Testis (tissue), 3 donors: ENCODE results near the gene SEMA6C. TPM values are rescaled to one million over a fixed set of nuclear protein-coding genes. Genes with fewer than 3 reads are reported as not detected.
A peak's percentile ranks its signal among the peaks of the same experiment; 100 is the strongest.

ENCODE experiments used
- DNase-seq: peaks from one replicate; pipeline ENCODE4 v3.0.0-alpha.2; 2019
- H3K27ac ChIP-seq, 2 donors: fragments of 200-600 bp; sonication (generic); one replicate each; pipeline ENCODE4 v1.5.1; 2019
- H3K27me3 ChIP-seq: fragments of 200-600 bp; sonication (generic); one replicate; pipeline ENCODE4 v1.5.1; 2019
- H3K36me3 ChIP-seq: fragments of 200-600 bp; sonication (generic); one replicate; pipeline ENCODE4 v1.5.1; 2017; ENCODE audit warnings: low read depth; ENCODE audit errors: missing control alignments
- H3K4me1 ChIP-seq: fragments of 200-600 bp; sonication (generic); one replicate; pipeline ENCODE4 v1.5.1; 2019
- H3K4me3 ChIP-seq, 2 donors: fragments of 200-600 bp; sonication (generic); one replicate each; pipeline ENCODE4 v1.5.1; 2017 to 2019
- H3K9me3 ChIP-seq: fragments of 200-600 bp; sonication (generic); one replicate; pipeline ENCODE4 v1.5.1; 2017
- CTCF ChIP-seq, 3 experiments: fragments of 450-650 bp in 2 of 3; fragments of 200-600 bp in 1 of 3; sonication (generic) in 1 of 3; IDR thresholded peaks; one replicate each; pipeline ENCODE4 v1.5.1; 2016 to 2019; ENCODE audit warnings: antibody characterized with exemption in 3 of 3, mild to moderate bottlenecking in 2 of 3, moderate library complexity in 1 of 3
- POLR2A ChIP-seq: fragments of 450-650 bp; IDR thresholded peaks from one replicate; pipeline ENCODE4 v1.6.1; 2017; ENCODE audit warnings: antibody characterized with exemption, mild to moderate bottlenecking, moderate library complexity
- WGBS, 2 donors: methylation state at CpG; one replicate each; pipeline ENCODE4 v1.1.5; 2018; 5-methylcytosine and 5-hydroxymethylcytosine counted together
- intact Hi-C: fragments of 100-400 bp; cut with DNase I; formaldehyde crosslinking; loops from one replicate; pipeline ENCODE4 v1.15.1; 2023; ENCODE audit warnings: low total_unique reads
- polyA plus RNA-seq: library from polyadenylated mRNA; stranded (reverse); fragments of 350-450 nt; fragmentation: Illumina TruSeq; extraction: RNeasy Lipid Tissue Mini Kit (QIAGEN cat#74804); gene quantifications from one replicate; pipeline ENCODE4 v1.2.3, GENCODE V29; 2014; ENCODE audit warnings: low read depth, low replicate concordance; ENCODE audit not compliant: insufficient read depth
- total RNA-seq, 2 donors: library from RNA; depleted of rRNA; stranded (reverse); fragments of >200 nt; gene quantifications; one replicate each; pipeline ENCODE4 v1.2.3, GENCODE V29; 2016

SEMA6C gene
- total and polyA plus RNA-seq, 3 donors from 2014 or later, result 71.6 to 175 (median 134) TPM

- no peak for DNase-seq
Observed at GRCh38 chr1:151144474-151145303, 1.7 kb downstream of the SEMA6C start.

DNA sequence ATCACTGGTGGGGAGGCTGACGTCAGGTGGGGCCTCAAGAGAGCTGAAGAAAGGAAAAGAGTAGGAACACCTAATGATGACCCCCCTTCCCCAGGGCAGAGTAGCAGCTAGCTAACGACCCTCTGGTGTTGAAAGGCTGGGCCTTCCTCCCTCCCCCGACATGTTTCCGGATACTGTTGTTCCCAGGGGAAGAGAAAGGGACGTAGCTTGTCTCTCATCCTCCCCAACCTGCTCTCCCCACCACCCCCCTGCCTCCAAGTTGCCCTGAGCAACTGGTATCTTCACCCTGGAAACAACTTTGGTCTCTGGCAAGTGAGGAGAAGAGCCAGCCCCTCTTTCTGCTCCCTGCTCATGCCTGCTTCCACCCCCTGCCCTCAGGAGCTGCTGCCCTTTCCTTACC is 2.4 kb downstream of the SEMA6C start:
- Histone ChIP-seq H3K27me3 (no peaks in the 10 kb centered on the region), H3K4me1 (peaks cover 36% of the 10 kb centered on the region), H3K9me3 (no peaks in the 10 kb centered on the region), H3K36me3 (no peaks in the 10 kb centered on the region), H3K27ac (peak overlapping the region; percentile 31 to 60), H3K4me3 (peak overlapping the region in 1 of 2 donors; percentile 93)
- DNase-seq, result no peak
- intact Hi-C loops, result no loop called here
- TF ChIP-seq CTCF (IDR thresholded peaks at IDR 0.05), result no peak
- TF ChIP-seq POLR2A, result no peak
- 52 to 60% methylated on average over 5 of the region's 5 CpGs for WGBS, 2 donors

More at GRCh38 chr1:151144474-151145303, 1.7 kb downstream of the SEMA6C start:
- H3K27ac ChIP-seq, result peak overlapping the region; percentile 66 to 83
- H3K9me3 ChIP-seq, result no peaks in the 10 kb centered on the region
- 32 to 38% methylated on average over 7 of the region's 7 CpGs for WGBS, 2 donors
- peak overlapping the region; percentile 86 to 93 for H3K4me3 ChIP-seq
- intact Hi-C loops, result no loop called here
- H3K4me1 ChIP-seq, result peaks cover 41% of the 10 kb centered on the region
- no peaks in the 10 kb centered on the region for H3K27me3 ChIP-seq
- TF ChIP-seq CTCF (IDR thresholded peaks at IDR 0.05) (no peak), POLR2A (no peak)
- no peaks in the 10 kb centered on the region for H3K36me3 ChIP-seq

DNA sequence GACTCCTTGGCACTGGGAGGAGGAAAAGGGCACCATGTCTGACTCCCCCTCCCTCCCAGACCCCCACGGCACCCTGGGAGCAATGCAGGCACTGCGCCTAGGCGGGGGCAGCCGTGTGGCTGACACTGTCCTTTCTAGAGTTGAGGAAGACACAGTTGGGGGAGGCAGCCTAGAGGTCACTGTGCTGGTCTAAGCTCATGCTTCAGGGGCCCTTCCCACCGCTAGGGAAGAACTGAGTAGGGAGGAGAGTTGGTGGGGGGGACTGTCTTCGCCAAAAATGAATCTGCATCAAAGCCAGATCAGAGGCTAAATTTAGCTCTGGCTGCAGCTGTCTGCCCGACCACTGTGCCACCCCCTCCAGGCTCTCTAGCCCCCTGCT is 3.4 kb downstream of the SEMA6C start:
- Histone ChIP-seq H3K27ac (no peak overlapping the region), H3K27me3 (no peaks in the 10 kb centered on the region), H3K9me3 (no peaks in the 10 kb centered on the region), H3K4me1 (peaks cover 34% of the 10 kb centered on the region), H3K36me3 (no peaks in the 10 kb centered on the region), H3K4me3 (no peak overlapping the region)
- TF ChIP-seq POLR2A, result no peak
- no peak for TF ChIP-seq CTCF (IDR thresholded peaks at IDR 0.05)
- intact Hi-C loops, result no loop called here
- no peak for DNase-seq
- WGBS, 2 donors, result 68 to 70% methylated on average over 7 of the region's 7 CpGs

DNA sequence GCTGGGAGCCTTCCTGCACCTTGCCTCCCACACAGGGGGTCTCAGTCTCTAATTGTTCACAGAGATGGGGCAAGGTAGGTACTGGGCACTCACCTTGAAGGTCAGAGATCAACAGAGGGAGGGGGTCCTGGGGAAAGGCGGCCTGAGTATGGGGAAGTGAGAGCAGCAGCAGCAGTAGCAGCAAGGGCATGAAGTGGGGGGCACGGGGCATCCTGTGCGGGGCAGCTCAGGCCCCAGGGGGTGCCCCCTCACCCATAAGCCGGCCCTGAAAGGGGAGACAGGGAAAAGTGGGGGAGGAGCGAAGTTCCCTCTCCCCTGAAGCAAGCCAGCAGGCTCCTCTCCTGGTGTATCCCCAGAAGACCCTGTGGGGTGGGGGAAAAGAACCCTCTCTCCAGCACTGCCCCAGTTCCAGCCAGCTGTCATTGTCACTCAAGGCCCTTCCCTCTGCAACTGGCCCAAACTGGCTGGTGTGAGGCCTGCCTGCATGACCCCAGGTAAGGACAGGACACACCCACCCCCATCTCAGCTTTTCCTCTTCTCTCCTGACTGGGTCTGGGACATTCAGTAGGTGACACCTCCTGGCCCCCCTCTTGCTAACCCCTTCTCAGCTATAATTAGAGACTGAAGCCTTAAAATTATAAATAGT is 3.9 kb downstream of the SEMA6C start:
- intact Hi-C loops, result no loop called here
- H3K36me3 ChIP-seq, result no peaks in the 10 kb centered on the region
- H3K9me3 ChIP-seq, result no peaks in the 10 kb centered on the region
- TF ChIP-seq POLR2A (no peak), CTCF (IDR thresholded peaks at IDR 0.05) (no peak)
- peaks cover 28% of the 10 kb centered on the region for H3K4me1 ChIP-seq
- no peak overlapping the region for H3K4me3 ChIP-seq
- no peaks in the 10 kb centered on the region for H3K27me3 ChIP-seq
- no peak for DNase-seq
- WGBS, 2 donors, result 66 to 96% methylated on average over 3 to 5 of the region's 5 CpGs
- H3K27ac ChIP-seq, result no peak overlapping the region
